Stimulated activated CD4-positive, alpha-beta T cell treated with anti-CD3 and anti-CD28 coated beads, TNF-alpha, amount 100 ng/mL, for 1 hour (primary cell): Measurements from ENCODE around the gene TPSAB1.
"Not testable (repeated sequence)": the region's sequence is repeated elsewhere in the genome, so short reads cannot be mapped to it uniquely, and the experiment has no call there.

Experiments used
- DNase-seq, 3 donors: peaks; one replicate each; pipeline ENCODE4 v3.0.0-alpha.2; 2020; ENCODE audit warnings: low read depth in 3 of 3, low spot score in 1 of 3

Gene TPSAB1

GRCh38 chr16:1247903-1248537, 7.5 kb downstream of the TPSAB1 start:
- DNase-seq, result not testable (repeated sequence)

DNA sequence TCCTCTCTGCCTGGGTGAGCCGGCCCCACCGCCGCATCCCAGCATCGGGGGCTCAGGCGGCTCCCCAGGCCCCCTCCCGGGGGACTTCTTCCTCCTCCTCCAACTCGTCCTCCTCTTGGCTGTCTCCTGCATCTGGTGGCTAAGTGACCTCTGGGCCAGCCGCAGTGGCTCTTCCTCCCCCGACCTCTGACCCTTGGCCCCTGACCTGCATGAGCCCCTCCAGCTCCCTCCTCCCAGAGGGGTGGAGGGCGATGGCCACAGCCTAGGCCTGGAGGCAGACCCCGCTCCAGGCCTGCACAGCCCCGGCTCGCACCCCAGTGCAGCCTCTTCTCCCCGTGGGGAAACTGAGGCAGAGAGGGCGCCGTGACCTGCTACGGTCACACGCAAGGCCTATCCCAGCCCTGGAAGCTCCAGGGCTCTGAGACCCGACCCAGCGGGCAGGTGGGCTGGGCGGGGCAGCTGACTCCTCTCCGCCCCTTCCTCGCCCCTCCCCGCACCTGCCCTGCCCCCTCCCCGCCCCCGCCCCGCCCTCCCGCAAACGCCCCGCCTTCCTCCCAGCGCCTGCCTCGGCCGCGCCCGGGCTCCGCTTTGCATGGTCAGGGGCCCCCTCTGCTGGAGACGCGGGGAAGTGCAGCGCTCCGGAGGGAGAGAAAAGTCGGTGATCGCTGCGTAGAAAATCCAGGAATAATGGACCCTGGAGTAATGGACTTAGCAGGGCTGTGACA, 8.7 kb downstream of the TPSAB1 start:
- not testable (repeated sequence) for DNase-seq

- DNase-seq, result not testable (repeated sequence)
Measured at GRCh38 chr16:1253701-1254364, 13.3 kb downstream of the TPSAB1 start.

GRCh38 chr16:1254821-1255220, 14.3 kb downstream of the TPSAB1 start:
- not testable (repeated sequence) for DNase-seq

GRCh38 chr16:1255276-1256122, 15.0 kb downstream of the TPSAB1 start, which contains the start of gene TPSD1:
Gene TPSD1 (plus strand): TSS chr16:1256069. CDS start chr16:1256281, 212 bp downstream.
- DNase-seq, result not testable (repeated sequence)

DNA sequence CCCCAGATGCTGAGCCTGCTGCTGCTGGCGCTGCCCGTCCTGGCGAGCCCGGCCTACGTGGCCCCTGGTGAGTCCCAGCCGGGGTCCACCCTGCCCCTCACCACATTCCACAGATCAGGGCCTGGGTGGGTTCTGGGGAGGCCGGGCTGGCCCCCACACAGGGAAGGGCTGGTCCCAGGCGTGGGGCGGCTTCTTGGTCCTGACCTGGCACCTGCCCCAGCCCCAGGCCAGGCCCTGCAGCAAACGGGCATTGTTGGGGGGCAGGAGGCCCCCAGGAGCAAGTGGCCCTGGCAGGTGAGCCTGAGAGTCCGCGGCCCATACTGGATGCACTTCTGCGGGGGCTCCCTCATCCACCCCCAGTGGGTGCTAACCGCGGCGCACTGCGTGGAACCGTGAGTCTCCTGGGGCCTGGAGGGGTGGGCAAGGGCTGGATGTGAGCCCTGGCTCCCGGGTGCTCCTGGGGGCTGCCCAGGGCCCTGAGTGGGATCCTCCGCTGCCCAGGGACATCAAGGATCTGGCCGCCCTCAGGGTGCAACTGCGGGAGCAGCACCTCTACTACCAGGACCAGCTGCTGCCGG, 15.9 kb downstream of the TPSAB1 start:
- not testable (repeated sequence) for DNase-seq

DNA sequence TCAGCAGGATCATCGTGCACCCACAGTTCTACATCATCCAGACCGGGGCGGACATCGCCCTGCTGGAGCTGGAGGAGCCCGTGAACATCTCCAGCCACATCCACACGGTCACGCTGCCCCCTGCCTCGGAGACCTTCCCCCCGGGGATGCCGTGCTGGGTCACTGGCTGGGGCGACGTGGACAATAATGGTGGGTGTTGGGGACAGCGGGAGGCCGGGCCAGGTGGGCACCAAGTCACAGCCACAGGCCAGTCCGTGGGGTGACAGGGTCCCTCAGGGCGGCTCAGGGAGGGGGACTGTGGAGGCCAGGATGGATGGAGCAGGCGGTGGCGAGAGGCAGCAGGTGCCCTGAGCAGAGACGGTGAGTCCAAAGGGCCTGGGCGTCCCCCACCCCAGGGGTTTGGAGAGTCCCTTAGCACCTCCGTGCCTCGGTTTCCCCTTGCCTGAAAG, 16.4 kb downstream of the TPSAB1 start:
- no peak for DNase-seq

GRCh38 chr16:1257561-1258224, 17.2 kb downstream of the TPSAB1 start:
- DNase-seq, result no peak

DNA sequence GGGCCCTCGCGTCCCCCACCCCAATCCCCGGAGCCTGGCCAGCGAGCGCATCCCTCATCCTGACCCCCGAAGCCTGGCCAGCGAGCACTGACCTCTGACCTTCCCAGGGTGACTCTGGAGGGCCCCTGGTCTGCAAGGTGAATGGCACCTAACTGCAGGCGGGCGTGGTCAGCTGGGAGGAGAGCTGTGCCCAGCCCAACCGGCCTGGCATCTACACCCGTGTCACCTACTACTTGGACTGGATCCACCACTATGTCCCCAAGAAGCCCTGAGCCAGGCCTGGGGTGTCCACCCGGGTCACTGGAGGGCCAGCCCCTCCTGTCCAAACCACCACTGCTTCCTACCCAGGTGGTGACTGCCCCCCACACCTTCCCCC, 17.7 kb downstream of the TPSAB1 start:
- no peak for DNase-seq

DNA sequence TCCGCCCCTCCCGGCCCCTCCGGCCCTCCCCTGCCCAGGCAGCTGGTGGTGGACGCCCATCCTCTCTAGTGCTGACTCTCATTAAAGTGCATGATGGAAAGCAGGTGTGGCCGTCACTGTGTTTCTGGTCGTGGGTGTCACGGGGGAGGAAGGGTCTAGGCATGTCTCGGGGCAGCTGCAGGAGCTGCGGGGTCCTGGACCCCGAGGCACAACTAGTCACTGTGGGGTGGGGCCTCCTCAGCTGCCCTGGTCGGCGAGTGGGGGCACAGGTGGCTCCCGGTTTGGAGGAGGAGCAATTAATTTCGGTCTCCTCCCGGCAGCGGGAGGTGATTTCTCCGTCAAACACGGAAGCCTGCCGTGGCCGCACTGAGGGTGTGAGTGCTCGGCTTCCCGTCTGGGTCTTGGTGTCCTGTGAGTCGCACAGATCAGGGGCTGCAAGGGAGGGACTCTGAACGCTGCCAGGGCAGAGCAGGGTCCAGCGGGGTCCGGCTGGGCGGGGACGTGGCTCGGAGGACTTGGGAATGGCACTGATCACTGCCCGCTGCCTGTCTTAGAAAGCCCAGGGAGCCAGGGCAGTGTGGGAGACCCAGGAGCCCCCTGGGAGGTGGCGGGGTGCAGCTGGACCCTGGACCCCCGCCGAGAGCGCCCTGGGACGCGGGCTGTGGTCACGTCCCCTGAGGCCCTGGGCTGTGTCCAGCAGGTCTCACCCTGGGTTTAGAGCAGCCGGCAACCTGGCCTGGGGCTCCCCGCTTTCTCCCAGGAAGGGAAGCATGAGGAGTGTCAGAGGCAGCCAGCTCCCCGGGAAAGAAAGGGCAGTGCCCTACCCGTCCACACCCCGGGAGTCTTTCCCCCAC, 18.6 kb downstream of the TPSAB1 start:
- DNase-seq, result no peak

DNA sequence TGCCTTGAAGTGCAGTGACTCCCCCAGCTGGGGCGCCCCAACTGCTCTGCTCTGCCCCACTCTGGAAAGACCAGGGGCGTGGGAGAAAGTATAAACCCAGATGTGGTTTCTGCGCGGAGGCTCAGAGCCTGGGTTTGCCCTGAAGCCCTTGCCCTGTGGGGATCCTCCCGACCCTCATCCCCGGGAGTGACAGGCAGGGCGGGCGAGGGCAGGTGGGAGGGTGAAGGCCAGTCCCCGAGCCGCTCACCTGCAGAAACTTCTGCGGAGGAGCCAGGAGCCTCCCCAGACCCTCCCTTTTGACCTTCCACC, 19.2 kb downstream of the TPSAB1 start:
- DNase-seq, result no peak

- no peak for DNase-seq
Measured at GRCh38 chr16:1260101-1260680, 19.7 kb downstream of the TPSAB1 start.

GRCh38 chr16:1261131-1261892, 20.8 kb downstream of the TPSAB1 start:
- no peak for DNase-seq

- DNase-seq, result no peak
Measured at GRCh38 chr16:1262210-1262845, 21.8 kb downstream of the TPSAB1 start.

GRCh38 chr16:1262846-1263221, 22.3 kb downstream of the TPSAB1 start:
- DNase-seq, result no peak

GRCh38 chr16:1263591-1264344, 23.3 kb downstream of the TPSAB1 start:
- DNase-seq, result no peak

DNA sequence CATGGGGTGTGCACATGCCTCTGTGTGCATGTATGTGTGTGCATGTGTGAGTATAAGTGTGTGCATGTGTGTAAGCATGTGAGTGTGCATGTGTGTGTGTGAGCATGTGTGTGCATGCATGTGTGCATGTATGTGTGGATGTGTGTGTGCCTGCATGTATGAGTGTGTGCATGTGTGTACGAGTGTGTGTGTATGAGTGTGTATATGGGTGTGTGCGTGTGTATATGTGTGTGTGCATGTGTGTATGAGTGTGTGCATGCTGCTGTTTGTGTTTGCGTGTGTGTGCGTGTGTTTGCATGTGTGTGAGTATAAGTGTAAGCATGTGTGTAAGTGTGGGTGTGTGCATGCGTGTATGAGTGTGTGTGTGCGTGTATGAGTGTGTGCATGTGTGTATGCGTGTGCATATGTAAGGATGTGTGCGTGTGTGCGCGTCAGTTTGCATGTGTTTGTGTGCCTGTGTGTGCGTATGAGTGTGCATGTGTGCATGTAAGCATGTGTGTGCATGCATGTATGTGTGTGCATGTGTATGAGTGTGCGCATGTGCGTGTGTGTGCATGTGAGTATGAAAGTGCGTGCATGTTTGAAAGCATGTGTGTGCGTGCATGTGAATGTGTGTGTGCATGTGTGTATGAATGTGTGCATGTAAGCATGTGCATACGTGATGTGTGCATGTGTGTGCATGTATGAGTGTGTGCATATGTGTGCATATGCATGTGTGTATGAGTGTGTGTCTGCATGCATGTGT, 24.0 kb downstream of the TPSAB1 start:
- no peak for DNase-seq
